Large intestine (tissue), 3 donors: ENCODE data around the gene RAD51B. TPM values are rescaled to one million over a fixed set of nuclear protein-coding genes. Genes with fewer than 3 reads are reported as not detected.

Source experiments
- DNase-seq, 2 donors: peaks; one replicate each; pipeline versions ENCODE4 v3.0.0 to v3.0.0-alpha.2; 2013
- H3K27ac ChIP-seq: one replicate; pipeline ENCODE4 v1.5.1; 2013; ENCODE audit warnings: low read length
- H3K27me3 ChIP-seq: 2 replicates; pipeline ENCODE4 v1.6.1; 2013; ENCODE audit warnings: low read length; ENCODE audit not compliant: control insufficient read depth, insufficient read depth
- H3K36me3 ChIP-seq: 2 replicates; pipeline ENCODE4 v1.6.1; 2013; ENCODE audit warnings: low read length; ENCODE audit not compliant: control insufficient read depth, insufficient read depth
- H3K4me1 ChIP-seq: one replicate; pipeline ENCODE4 v1.6.1; 2013; ENCODE audit warnings: low read length; ENCODE audit not compliant: control insufficient read depth, insufficient read depth
- H3K4me3 ChIP-seq: one replicate; pipeline ENCODE4 v1.5.1; 2013; ENCODE audit warnings: low read length
- H3K9me3 ChIP-seq: one replicate; pipeline ENCODE4 v1.6.1; 2013; ENCODE audit warnings: mild to moderate bottlenecking, low read depth, low read length, moderate library complexity; ENCODE audit not compliant: control insufficient read depth
- WGBS: methylation state at CpG from one replicate; pipeline ENCODE4 v1.1.5; 2013; ENCODE audit warnings: low lambda C conversion rate; ENCODE audit not compliant: insufficient coverage; 5-methylcytosine and 5-hydroxymethylcytosine counted together
- polyA plus RNA-seq: library from polyadenylated mRNA; unstranded; fragments of 120-200 nt; gene quantifications from one replicate; pipeline ENCODE4 v1.2.1, GENCODE V29; 2013

Gene RAD51B
- polyA plus RNA-seq, 1 donor, result 6.4 TPM

DNA sequence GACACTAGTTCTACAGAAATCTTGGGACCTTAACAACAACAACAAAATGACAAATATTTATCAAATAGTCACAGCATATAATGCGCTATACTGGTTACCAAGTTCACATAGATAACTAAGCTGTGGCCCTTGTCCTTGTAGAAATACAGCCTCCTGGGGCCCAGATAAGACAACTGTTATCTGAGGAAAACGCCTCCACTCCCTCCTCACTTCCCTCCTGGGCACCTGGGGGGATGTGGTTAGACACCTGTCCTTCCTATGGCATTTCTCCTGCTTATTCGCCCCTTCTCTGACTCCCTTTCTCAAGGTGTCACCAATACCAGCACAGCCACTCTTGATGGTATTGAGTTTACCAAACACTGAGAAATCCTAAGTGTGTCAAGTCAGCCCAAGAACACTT is 419.4 kb downstream of the RAD51B start:
- no peaks in the 10 kb centered on the region for H3K27me3 ChIP-seq
- WGBS, result 33% methylated on average over 2 of the region's 3 CpGs
- H3K4me3 ChIP-seq, result no peak overlapping the region
- peak overlapping the region; percentile 88 for H3K27ac ChIP-seq
- no peaks in the 10 kb centered on the region for H3K9me3 ChIP-seq
- H3K4me1 ChIP-seq, result peaks cover 68% of the 10 kb centered on the region
- DNase-seq, result peak in 1 of 2 donors; percentile 68
- no peaks in the 10 kb centered on the region for H3K36me3 ChIP-seq

DNA sequence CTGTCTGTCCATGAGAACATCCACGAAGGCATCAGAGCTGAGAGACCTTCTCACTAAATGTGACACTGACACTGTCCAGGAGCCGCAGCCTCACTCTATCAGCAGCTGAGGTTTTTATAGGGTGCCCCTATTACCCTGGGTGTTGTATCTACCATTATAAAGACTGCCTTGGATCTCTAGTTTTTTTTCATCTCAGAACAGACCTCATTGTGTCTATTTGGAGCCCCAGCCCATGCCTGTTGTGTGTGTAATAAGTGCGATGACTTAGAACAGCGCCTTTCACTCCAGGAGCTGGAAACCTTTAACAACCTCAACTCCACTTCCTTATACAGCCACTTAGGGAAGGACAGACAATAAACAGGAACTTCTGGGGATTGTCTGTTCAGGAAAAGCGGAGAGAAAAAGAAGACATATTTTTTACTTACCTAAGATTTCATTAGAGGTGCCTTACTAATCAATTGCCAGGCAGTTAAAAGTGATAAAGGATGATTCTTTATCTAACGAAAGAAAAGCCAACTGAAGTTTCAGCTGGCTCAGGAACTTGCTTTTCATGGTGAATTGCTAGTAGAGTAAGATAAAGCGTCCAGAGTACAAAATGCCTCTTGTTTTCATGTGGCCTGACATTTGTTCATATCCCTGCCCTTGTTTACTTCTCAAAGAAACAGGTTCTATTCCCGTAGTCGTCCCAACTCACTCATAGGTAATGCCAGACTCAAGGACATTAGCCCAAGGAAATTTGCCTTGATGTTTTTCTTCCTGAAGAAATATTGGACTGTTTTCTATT is 420.6 kb downstream of the RAD51B start:
- Histone ChIP-seq H3K36me3 (no peaks in the 10 kb centered on the region), H3K4me3 (no peak overlapping the region), H3K9me3 (no peaks in the 10 kb centered on the region), H3K4me1 (peaks cover 79% of the 10 kb centered on the region), H3K27me3 (no peaks in the 10 kb centered on the region), H3K27ac (peak overlapping the region; percentile 88)
- 13% methylated on average over 2 of the region's 9 CpGs for WGBS
- peak; percentile 62 to 91 for DNase-seq

DNA sequence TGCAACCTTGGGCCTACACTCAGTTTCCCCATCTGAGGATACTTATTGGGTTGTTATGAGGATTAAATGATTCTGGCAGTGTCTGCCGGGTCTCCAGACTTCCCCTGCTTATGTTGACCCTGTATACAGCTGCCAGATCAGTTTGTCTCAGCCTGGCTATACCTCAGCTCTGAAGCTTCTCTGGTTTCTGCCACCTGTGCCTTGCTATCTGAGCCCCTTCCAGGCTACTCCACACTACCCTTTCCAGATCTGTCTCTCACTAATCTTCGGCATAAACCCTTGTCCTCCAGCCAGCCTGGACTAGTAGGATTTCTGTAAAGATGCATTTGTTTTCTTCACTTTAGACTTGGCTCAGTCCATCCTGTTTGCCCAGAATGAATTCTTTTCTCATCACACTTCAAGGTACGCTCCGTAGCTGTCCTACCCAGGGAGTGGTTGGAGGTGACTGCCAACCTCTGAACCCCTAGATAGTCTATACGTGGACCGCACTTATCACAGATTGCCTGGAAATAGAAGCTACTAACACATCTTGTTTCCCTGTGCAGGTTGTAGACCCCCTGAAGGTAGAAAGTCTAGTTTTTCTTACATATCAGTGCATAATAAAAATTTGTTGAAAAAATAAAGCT is 422.4 kb downstream of the RAD51B start:
- Histone ChIP-seq H3K27ac (peak overlapping the region; percentile 88), H3K4me3 (no peak overlapping the region), H3K9me3 (no peaks in the 10 kb centered on the region), H3K4me1 (peaks cover 89% of the 10 kb centered on the region), H3K27me3 (no peaks in the 10 kb centered on the region), H3K36me3 (no peaks in the 10 kb centered on the region)
- DNase-seq, result peak; percentile 51 to 79
- WGBS, result no CpG with 5 or more reads among the region's 6 CpGs

DNA sequence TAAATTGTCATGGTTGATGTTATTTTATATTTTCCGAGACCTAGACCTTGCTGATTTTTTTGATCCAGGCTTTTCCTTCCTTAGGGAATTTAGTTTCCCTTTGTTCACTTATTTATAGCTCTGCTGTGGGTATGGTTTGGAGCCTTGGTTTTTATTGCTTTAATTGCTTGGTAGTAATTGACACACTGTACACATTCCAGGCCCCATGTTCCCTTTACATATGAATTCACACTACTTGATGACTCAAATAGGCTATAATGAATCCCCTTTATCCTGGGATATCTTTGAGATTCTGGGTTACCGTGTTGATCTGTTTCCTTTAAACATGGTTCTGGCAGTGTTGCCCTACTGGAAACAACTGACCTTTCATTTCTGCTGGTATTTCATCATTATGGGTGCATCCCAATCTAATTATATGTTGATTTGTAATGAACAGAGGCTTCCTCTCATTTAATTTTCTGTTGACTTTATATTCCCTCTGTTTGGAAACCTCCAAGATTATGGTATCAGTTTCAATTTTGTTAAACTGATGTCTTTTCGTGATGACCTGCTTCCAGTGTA is 424.0 kb downstream of the RAD51B start:
- no CpG with 5 or more reads among the region's 3 CpGs for WGBS
- Histone ChIP-seq H3K36me3 (no peaks in the 10 kb centered on the region), H3K9me3 (no peaks in the 10 kb centered on the region), H3K27me3 (no peaks in the 10 kb centered on the region), H3K27ac (peak overlapping the region; percentile 88), H3K4me3 (no peak overlapping the region), H3K4me1 (peaks cover 91% of the 10 kb centered on the region)
- DNase-seq, result peak in 1 of 2 donors; percentile 70

DNA sequence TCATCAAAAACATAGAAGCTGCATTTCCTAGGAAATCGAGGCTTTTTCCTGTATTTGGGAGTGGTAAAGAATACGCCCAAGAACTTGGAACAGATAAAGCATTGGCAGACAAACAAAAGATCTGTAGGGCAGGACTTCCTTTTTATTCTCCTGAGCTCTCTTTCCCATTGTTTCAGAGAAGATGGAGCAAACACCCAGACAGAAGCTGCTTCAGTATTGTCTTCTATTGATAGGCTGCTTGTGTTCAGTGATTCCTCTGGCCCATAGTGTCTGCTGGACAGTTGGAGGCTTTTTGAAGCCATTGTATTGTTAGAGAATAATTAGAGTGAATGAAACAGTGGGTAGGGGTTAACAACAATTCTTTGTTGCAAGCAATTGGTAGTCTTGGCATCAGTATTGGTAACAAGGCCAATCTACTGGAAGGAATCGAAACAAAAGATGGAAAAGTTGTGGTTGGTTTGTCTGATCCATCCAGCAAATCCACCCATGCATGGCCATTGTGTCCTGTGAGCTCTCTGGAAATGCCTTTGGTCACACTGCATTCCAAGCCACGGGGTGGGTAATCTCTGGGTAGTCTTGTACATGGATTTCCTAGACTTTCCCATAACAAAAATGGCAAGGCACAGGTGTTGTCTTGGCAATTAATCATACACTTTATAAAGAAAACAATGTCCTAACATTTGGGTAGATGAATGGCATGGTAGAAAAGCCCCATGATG is 424.8 kb downstream of the RAD51B start:
- 100% methylated on average over 1 of the region's 4 CpGs for WGBS
- no peaks in the 10 kb centered on the region for H3K9me3 ChIP-seq
- H3K4me1 ChIP-seq, result peaks cover 91% of the 10 kb centered on the region

DNA sequence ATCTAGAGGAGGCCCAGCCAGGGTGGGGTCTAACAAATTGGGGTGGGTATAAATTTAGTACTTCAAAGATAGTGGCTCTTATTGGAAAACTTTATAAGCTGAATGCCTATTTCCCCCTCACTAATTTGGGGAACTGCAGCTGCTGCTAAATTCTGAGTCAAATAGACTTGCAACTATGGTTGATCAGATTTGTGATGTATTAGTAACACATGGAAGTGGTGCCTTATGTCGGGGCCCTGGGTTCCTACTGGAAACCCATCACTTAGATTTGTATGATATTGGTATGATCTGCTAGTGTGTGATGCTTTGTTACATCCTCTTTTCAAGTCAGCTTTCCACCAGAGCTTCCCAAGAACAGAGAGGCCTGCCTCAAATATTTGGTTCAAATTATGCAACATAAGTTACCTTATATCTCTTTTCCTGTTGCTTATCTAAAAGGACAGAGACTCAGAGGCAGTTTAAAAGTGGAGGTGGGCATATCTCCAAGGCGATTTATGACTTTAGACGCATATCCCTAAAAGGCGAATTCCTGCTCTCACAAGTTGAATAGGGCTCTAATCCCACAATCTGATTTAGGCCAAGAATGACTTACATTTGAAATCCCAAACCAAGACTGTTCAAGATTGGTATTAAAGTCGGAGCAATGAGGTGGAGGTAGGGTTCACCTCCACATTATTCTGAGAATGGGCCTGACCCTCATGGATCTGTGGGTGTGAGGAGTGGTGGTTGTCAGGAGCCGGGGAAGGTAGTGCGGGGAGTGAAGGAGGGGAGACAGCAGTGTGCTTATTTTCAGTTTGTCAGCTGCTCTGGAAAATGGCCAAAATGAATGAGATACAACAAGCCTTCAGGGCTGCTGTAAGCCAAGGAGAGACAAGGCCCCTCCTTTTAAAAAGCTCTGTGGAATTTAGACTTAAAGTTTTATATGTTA is 425.8 kb downstream of the RAD51B start:
- peaks cover 95% of the 10 kb centered on the region for H3K4me1 ChIP-seq
- no CpG with 5 or more reads among the region's 7 CpGs for WGBS
- peak in 1 of 2 donors; percentile 54 for DNase-seq
- H3K27me3 ChIP-seq, result no peaks in the 10 kb centered on the region
- H3K36me3 ChIP-seq, result no peaks in the 10 kb centered on the region
- no peak overlapping the region for H3K4me3 ChIP-seq
- no peaks in the 10 kb centered on the region for H3K9me3 ChIP-seq
- peak overlapping the region; percentile 86 for H3K27ac ChIP-seq

More for the DNA sequence above, 424.8 kb downstream of the RAD51B start:
- no peak for DNase-seq
- Histone ChIP-seq H3K27me3 (no peaks in the 10 kb centered on the region), H3K36me3 (no peaks in the 10 kb centered on the region), H3K27ac (peak overlapping the region; percentile 86), H3K4me3 (no peak overlapping the region)

DNA sequence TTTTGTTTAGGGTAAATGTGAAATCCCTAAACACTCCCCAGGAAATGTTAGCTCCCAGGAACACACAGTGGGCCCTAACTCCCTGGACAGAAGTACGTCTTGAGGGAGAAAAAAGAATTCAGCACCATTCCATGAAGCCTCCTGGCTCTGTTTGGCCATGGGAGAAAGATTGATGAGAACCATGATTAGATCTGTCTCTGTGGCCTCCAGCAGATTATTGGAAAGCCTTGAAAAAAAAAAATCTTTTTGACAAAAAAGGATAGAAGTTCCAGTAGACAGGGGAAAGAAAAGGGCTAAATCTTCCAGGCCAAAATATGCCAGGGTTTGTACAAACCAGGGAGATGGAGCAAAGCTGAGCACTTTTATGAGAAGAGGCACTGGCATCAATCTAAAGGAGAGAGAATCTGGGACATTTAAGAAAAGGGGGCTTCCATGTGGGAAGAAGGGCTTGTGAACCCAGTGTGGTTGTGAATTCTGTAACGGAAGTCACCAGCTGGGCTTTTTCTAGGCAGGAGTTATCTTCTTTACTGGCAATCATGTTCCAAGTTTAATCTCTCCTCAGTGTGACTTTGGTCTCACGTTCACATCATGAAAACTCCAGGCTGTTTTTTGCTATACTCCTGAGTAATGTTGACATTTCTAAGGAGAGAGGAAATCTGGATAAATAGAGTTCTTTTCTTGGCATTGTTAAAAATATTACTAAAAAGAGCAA is 426.7 kb downstream of the RAD51B start:
- no CpG with 5 or more reads among the region's 3 CpGs for WGBS
- Histone ChIP-seq H3K4me1 (peaks cover 91% of the 10 kb centered on the region), H3K36me3 (no peaks in the 10 kb centered on the region), H3K27ac (peak overlapping the region; percentile 86), H3K9me3 (no peaks in the 10 kb centered on the region), H3K4me3 (no peak overlapping the region), H3K27me3 (no peaks in the 10 kb centered on the region)
- DNase-seq, result peak; percentile 64 to 89

DNA sequence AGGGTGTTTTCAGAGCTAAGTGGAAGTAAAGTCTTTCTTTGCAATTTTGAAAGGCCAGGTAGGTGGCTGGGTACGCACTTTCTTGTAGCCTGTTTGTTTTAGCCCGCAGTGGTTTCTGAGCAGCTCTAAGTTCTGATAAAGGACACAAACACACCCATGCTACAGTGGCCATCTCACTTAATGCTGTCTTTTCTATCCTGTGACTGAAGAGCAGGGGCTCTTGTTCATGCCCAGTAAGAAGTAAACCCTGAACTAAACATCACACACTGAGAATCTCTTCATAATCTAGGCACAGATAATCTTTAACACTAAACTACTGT is 427.2 kb downstream of the RAD51B start:
- Histone ChIP-seq H3K27ac (peak overlapping the region; percentile 86), H3K4me3 (no peak overlapping the region), H3K36me3 (no peaks in the 10 kb centered on the region), H3K4me1 (peaks cover 92% of the 10 kb centered on the region), H3K9me3 (no peaks in the 10 kb centered on the region), H3K27me3 (no peaks in the 10 kb centered on the region)
- WGBS, result no CpG with 5 or more reads among the region's 2 CpGs
- no peak for DNase-seq

DNA sequence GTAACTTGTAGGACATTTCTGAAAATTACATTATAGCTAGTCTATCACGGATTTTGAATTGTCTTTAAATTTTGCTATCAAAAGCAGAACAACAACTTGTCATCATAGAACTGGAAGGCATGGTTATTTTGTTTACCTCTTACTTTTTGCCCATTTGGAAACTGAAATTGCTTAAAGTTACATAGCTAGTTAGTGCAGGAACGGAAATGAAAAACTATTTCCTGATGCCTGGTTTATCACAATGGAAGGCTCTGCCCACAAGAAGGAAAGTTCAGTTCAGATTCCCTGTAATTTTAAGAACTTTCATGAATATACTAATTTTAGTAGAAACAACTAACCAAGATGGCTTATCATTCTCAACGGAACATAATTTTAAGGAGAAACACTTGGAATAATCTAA is 427.7 kb downstream of the RAD51B start:
- DNase-seq, result peak in 1 of 2 donors; percentile 43
- 89% methylated on average over 1 of the region's 3 CpGs for WGBS
- no peaks in the 10 kb centered on the region for H3K9me3 ChIP-seq
- peak overlapping the region; percentile 86 for H3K27ac ChIP-seq
- H3K4me1 ChIP-seq, result peaks cover 86% of the 10 kb centered on the region
- no peaks in the 10 kb centered on the region for H3K36me3 ChIP-seq
- H3K27me3 ChIP-seq, result no peaks in the 10 kb centered on the region
- no peak overlapping the region for H3K4me3 ChIP-seq
